Body of pancreas (tissue), 4 donors: ENCODE results near the gene SEM1. TPM values are rescaled to one million over a fixed set of nuclear protein-coding genes. Genes with fewer than 3 reads are reported as not detected.
"Not testable (repeated sequence)": the region's sequence is repeated elsewhere in the genome, so short reads cannot be mapped to it uniquely, and the experiment has no call there.

Experiments used
- ATAC-seq: fragments of 150-250 bp; one replicate; pipeline ENCODE4 v1.9.1; 2016
- DNase-seq, 4 donors: peaks; one replicate each; pipeline ENCODE4 v3.0.0-alpha.2; 2019
- H3K27ac ChIP-seq, 4 donors: fragments of 200-600 bp; sonication (generic); 1 replicate in 3 of 4; 2 replicates in 1 of 4; pipeline versions ENCODE4 v1.5.1 to v1.6.1; 2016 to 2019; ENCODE audit warnings: mild to moderate bottlenecking in 1 of 4, mixed read lengths in 1 of 4, moderate library complexity in 1 of 4
- H3K27me3 ChIP-seq, 2 donors: fragments of 200-600 bp; sonication (generic); one replicate each; pipeline ENCODE4 v1.6.0; 2016; ENCODE audit warnings: mild to moderate bottlenecking in 1 of 2
- H3K36me3 ChIP-seq, 2 donors: fragments of 200-600 bp; sonication (generic); replicated peaks in 1 of 2; 2 replicates each; pipeline ENCODE4 v1.5.1; 2016; ENCODE audit warnings: low read depth in 2 of 2; ENCODE audit not compliant: insufficient read depth in 1 of 2
- H3K4me1 ChIP-seq: fragments of 200-600 bp; sonication (generic); one replicate; pipeline ENCODE4 v1.6.0; 2016
- H3K4me3 ChIP-seq, 2 donors: fragments of 200-600 bp; sonication (generic); 1 replicate in 1 of 2; 2 replicates in 1 of 2; pipeline ENCODE4 v1.5.1; 2016 to 2019
- H3K9me3 ChIP-seq, 3 donors: fragments of 200-600 bp; sonication (generic); 1 replicate in 2 of 3; 2 replicates in 1 of 3; pipeline ENCODE4 v1.5.1; 2016
- POLR2A ChIP-seq, 3 donors: fragments of 450-650 bp; IDR thresholded peaks; one replicate each; pipeline ENCODE4 v1.6.1; 2016; ENCODE audit warnings: antibody characterized with exemption in 3 of 3, mild to moderate bottlenecking in 2 of 3
- WGBS, 2 donors: methylation state at CpG; one replicate each; pipeline ENCODE4 v1.1.5; 2017; 5-methylcytosine and 5-hydroxymethylcytosine counted together
- intact Hi-C: fragments of 100-400 bp; cut with DNase I; formaldehyde crosslinking; loops from one replicate; pipeline ENCODE4 v1.15.1; 2023
- total RNA-seq, 2 donors: library from RNA; depleted of rRNA; stranded (reverse); fragments of >200 nt; gene quantifications; one replicate each; pipeline ENCODE4 v1.1.0, GENCODE V29; 2016
- TF ChIP-seq, protein P1 (sequence below), 7 experiments: fragments of 450-650 bp in 4 of 7; fragments of 200-600 bp in 3 of 7; sonication (generic) in 3 of 7; IDR thresholded peaks; one replicate each; pipeline ENCODE4 v1.5.1; 2016 to 2019; ENCODE audit warnings: antibody characterized with exemption in 7 of 7

The SEM1 gene
- total RNA-seq, 2 donors from 2014 or later, result 6.6 to 19.7 TPM

DNA sequence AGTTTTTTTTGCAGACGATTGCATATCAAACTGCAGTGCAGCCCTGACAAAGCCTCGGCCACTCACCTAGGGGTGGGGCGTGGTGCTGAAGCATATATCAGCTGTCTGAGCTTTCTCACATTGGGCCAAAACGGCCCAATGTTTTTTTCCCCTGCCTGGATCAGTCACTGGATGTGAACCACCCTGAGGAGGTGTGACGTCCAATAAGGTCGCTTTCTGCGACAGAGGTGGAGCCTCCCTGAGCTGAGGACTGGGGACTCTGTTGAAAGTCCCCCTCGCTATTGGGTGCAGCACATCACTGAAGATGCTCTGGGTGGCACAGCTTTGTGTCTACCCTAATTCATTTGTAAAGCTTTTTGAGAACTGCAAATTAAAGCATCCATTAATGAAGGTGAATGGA is 60.9 kb downstream of the SEM1 start:
- ATAC-seq, result no peak
- no peaks in the 10 kb centered on the region for H3K36me3 ChIP-seq
- H3K4me1 ChIP-seq, result no peaks in the 10 kb centered on the region
- TF ChIP-seq, protein P1, sequence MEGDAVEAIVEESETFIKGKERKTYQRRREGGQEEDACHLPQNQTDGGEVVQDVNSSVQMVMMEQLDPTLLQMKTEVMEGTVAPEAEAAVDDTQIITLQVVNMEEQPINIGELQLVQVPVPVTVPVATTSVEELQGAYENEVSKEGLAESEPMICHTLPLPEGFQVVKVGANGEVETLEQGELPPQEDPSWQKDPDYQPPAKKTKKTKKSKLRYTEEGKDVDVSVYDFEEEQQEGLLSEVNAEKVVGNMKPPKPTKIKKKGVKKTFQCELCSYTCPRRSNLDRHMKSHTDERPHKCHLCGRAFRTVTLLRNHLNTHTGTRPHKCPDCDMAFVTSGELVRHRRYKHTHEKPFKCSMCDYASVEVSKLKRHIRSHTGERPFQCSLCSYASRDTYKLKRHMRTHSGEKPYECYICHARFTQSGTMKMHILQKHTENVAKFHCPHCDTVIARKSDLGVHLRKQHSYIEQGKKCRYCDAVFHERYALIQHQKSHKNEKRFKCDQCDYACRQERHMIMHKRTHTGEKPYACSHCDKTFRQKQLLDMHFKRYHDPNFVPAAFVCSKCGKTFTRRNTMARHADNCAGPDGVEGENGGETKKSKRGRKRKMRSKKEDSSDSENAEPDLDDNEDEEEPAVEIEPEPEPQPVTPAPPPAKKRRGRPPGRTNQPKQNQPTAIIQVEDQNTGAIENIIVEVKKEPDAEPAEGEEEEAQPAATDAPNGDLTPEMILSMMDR (IDR thresholded peaks at IDR 0.05), result no peak
- no peaks in the 10 kb centered on the region for H3K9me3 ChIP-seq
- WGBS, 2 donors, result 78 to 80% methylated on average over 8 of the region's 8 CpGs
- intact Hi-C loops, result no loop called here
- no peak overlapping the region for H3K27ac ChIP-seq
- H3K4me3 ChIP-seq, result no peak overlapping the region
- no peaks in the 10 kb centered on the region for H3K27me3 ChIP-seq
- no peak for DNase-seq

DNA sequence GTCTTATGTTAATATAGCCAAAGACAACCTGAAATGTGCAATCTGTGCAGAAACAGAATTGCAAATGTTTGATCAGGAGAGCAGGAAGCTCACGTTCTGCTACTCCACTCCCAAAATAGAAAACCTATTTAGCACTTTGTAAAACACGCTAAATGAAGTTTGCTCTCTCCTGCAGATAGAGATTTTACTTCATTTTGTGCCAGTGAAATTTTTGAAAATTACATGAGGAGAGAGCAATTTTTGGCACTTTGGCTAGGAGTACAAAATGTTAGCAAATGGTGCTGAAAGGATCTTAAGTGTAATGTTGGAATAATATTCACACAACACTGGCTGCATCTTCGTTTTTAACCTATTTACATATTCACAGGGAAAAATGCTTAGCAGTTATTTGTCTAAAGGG is 61.9 kb downstream of the SEM1 start:
- Histone ChIP-seq H3K27me3 (no peaks in the 10 kb centered on the region), H3K4me3 (no peak overlapping the region), H3K27ac (no peak overlapping the region), H3K9me3 (no peaks in the 10 kb centered on the region), H3K36me3 (no peaks in the 10 kb centered on the region), H3K4me1 (no peaks in the 10 kb centered on the region)
- WGBS, 2 donors, result 47 to 54% methylated on average over 3 of the region's 3 CpGs
- DNase-seq (no peak), ATAC-seq (no peak)
- intact Hi-C loops, result no loop called here
- TF ChIP-seq, protein P1 (IDR thresholded peaks at IDR 0.05), result no peak
- no peak for TF ChIP-seq POLR2A (IDR thresholded peaks at IDR 0.05)

DNA sequence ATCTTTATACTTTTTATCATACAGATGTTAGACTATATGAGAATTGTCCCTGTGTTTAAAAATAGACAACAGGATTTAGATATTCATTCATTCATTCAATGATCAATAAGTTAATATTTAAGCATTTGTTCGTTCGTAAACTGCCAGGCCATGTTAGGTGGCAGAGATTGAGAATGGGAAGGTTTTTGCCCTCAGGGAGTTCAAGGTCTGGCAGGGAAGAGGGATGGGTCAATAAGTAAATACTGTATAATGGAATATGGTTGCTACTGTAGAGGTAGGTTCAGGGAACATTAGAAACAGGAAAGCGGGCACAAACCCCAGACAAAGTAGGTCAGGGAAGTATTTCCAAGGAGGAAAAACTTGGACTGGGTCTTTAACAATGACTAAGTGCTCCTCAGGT is 64.6 kb downstream of the SEM1 start:
- intact Hi-C loops, result no loop called here
- H3K27ac ChIP-seq, result no peak overlapping the region
- H3K4me3 ChIP-seq, result no peak overlapping the region
- DNase-seq (no peak), ATAC-seq (no peak)
- WGBS, 2 donors, result 64 to 80% methylated on average over 3 of the region's 3 CpGs
- no peaks in the 10 kb centered on the region for H3K9me3 ChIP-seq
- no peak for TF ChIP-seq POLR2A (IDR thresholded peaks at IDR 0.05)
- TF ChIP-seq, protein P1 (IDR thresholded peaks at IDR 0.05), result no peak
- no peaks in the 10 kb centered on the region for H3K27me3 ChIP-seq
- H3K36me3 ChIP-seq, result no peaks in the 10 kb centered on the region
- H3K4me1 ChIP-seq, result no peaks in the 10 kb centered on the region

DNA sequence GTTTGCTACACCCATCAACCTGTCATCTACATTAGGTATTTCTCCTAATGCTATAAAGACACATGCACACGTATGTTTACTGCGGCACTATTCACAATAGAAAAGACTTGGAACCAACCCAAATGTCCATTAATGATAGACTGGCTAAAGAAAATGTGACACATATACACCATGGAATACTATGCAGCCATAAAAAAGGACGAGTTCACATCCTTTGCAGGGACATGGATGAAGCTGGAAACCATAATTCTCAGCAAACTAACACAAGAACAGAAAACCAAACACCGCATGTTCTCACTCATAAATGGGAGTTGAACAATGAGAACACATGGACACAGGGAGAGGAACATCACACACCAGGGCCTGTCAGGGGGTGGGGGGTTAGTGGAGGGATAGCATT is 66.2 kb downstream of the SEM1 start:
- ATAC-seq, H3K9me3 ChIP-seq, H3K4me1 ChIP-seq, DNase-seq, H3K4me3 ChIP-seq, H3K27ac ChIP-seq, H3K27me3 ChIP-seq, H3K36me3 ChIP-seq, intact Hi-C loops: not testable (repeated sequence)
- WGBS, 2 donors, result 72 to 92% methylated on average over 4 of the region's 4 CpGs

DNA sequence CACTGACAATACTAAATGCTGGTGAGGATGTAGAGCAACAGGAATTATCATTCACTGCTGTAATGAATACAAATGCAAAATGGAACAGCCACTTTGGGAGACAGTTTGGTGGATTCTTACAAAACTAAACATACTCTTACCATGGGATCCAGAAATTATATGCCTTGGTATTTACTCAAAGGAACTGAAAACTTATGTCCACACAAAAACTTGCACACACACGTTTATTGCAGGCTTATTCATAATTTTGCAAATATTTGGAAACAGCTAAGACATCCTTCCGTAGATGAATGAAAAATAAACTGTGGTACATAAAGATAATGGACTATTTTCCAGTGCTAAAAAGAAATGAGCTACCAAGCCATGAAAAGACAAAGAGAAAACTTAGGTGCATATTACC is 69.6 kb downstream of the SEM1 start:
- DNase-seq, result no peak

More for the DNA sequence above, 69.6 kb downstream of the SEM1 start:
- ATAC-seq, result no peak
- Histone ChIP-seq H3K36me3 (no peaks in the 10 kb centered on the region), H3K4me3 (no peak overlapping the region), H3K9me3 (no peaks in the 10 kb centered on the region), H3K27ac (no peak overlapping the region), H3K27me3 (no peaks in the 10 kb centered on the region), H3K4me1 (no peaks in the 10 kb centered on the region)
- no peak for TF ChIP-seq POLR2A (IDR thresholded peaks at IDR 0.05)
- TF ChIP-seq, protein P1 (IDR thresholded peaks at IDR 0.05), result no peak
- 69 to 78% methylated on average over 2 of the region's 2 CpGs for WGBS, 2 donors
- intact Hi-C loops, result no loop called here
